ENCODE results near the gene LINGO4.

Gene LINGO4

DNA sequence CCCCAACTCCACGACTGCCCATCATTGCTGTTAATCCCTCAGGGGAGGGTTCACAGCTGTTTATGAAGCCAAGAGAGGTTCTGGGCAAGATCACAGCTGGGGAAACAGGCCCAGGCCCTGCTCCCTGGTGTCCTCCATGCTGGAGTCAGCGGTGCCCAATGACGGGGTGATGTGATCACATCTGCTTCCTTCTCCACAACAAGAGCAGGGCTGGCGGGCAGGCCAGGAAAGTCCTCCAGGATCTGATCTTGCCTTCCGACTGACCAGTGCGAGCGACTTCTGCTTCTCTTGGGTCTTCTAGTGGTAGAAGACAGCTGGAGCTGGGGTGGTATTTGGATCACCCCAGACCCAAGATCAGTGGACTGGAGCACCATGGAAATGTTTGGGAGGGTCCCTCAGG, 951 bp upstream of the LINGO4 start:
- no peak for TF ChIP-seq ZFX (IDR thresholded peaks at IDR 0.05)
- TF ChIP-seq, protein P1, sequence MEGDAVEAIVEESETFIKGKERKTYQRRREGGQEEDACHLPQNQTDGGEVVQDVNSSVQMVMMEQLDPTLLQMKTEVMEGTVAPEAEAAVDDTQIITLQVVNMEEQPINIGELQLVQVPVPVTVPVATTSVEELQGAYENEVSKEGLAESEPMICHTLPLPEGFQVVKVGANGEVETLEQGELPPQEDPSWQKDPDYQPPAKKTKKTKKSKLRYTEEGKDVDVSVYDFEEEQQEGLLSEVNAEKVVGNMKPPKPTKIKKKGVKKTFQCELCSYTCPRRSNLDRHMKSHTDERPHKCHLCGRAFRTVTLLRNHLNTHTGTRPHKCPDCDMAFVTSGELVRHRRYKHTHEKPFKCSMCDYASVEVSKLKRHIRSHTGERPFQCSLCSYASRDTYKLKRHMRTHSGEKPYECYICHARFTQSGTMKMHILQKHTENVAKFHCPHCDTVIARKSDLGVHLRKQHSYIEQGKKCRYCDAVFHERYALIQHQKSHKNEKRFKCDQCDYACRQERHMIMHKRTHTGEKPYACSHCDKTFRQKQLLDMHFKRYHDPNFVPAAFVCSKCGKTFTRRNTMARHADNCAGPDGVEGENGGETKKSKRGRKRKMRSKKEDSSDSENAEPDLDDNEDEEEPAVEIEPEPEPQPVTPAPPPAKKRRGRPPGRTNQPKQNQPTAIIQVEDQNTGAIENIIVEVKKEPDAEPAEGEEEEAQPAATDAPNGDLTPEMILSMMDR (conservative IDR thresholded peaks at IDR 0.05) = no peak
- no peak overlapping the region for H3K27ac ChIP-seq

DNA sequence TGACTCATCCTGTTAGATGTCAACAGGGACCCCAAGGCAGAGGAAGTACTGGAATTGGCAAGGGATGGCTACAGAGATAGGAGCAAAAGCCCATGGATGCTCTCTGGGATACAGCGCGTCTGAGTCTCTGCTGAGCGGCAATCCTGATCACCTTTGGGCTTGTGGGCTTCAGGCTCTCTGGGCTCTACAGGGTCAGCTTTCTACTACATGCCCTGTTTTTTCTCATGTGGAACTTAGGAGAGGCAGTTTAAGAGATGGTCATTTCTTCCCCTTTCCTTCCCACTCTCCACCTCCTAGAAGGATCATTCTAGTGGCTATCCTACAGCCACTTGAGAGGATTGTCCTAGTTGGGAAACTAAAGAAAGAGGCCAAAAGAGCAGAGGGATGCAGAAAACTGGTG, 1.3 kb downstream of the LINGO4 start:
- H3K27ac ChIP-seq = no peak overlapping the region
- TF ChIP-seq, protein P1 (conservative IDR thresholded peaks at IDR 0.05) = no peak
- no peak for TF ChIP-seq ZFX (IDR thresholded peaks at IDR 0.05)

DNA sequence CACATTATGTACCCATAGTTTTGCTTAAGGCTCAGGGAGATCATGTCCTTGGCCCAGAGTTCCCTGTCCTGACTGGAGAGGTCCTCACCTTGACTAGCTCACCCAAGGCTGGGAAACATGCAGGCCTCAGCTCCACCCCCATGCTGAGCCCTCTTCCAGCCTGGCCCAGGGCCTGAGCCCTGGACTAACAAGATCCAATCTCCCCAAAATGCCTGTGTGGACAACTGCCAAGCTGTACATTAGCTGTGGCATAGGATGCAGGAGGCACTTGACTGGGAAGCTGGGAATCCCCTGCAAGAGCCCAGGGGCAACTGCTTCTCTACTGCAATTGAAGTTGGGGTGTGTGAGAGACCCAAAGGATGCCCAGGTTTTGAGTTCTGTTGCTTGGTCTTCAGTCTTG, 2.1 kb downstream of the LINGO4 start:
- no peak overlapping the region for H3K27ac ChIP-seq

DNA sequence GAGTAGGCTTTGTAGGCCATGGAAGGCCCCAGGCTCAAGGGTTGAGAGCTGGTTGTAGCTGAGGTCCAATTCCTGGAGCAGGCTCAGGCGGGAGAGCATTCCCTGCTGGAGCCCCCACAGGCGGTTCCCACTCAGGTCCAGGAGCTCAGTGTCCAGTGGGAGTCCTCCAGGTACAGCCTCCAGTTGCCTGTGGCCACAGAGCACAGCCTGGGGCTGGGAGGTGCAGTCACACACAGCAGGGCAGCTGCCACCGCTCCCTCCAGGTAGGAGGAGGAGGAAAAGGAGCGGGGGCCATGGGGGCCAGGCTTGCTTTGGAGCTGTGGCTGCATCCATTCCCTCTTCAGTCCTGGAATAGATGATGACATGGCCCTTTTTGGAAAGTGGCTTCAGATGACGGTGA, 2.8 kb downstream of the LINGO4 start:
- no peak overlapping the region for H3K27ac ChIP-seq
- no peak for TF ChIP-seq ZFX (IDR thresholded peaks at IDR 0.05)
- TF ChIP-seq, protein P1 (conservative IDR thresholded peaks at IDR 0.05) = no peak

More for the DNA sequence above, 2.1 kb downstream of the LINGO4 start:
- TF ChIP-seq ZFX (IDR thresholded peaks at IDR 0.05) = no peak
- TF ChIP-seq, protein P1 (conservative IDR thresholded peaks at IDR 0.05) = no peak

DNA sequence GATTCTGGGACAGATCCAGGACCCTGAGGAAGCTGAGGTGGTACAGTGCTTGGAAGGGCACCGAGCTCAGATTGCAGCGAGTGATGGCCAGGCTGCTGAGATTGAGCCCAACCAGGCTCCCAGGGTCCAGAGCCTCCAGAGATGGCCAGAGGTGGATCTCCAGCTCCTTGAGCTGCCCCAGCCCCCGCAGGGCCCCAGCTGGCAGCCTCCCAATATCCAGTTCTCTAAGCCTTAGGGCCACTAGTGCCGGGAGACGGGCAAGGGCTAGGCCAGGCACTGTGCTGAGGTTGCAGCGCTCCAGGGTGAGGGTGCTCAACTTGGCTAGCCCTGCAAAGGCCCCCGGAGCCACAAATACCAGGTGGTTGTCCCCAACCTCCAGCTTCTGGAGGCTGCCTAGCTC, 3.4 kb downstream of the LINGO4 start:
- no peak for TF ChIP-seq ZFX (IDR thresholded peaks at IDR 0.05)
- TF ChIP-seq, protein P1 (conservative IDR thresholded peaks at IDR 0.05) = no peak
- H3K27ac ChIP-seq = no peak overlapping the region

DNA sequence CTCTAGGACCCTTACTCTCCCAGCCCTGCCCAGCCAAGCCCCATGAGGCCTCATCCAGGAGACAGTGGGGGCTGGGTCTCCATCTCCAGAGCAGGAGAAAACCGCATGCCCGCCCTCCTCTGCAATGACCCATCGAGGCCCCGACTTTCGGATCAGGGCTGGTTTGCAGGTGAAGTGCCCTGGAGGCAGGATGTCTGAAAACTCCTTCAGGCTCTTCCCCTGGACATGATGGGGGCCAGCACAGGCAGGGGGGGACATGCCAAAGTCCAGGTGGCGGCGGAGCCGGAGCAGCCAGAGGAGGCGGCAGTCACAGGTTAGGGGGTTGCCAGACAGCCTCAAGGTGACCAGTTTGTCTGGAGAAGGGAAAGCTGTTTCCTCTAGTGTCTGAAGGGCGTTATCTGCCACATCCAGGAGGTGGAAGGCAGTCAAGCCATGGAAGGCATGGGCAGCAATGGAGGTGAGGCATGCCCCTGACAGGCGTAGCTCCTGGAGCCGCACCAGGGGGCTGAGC, 3.9 kb downstream of the LINGO4 start:
- H3K27ac ChIP-seq = no peak overlapping the region
- TF ChIP-seq, protein P1 (conservative IDR thresholded peaks at IDR 0.05) = no peak
- TF ChIP-seq ZFX (IDR thresholded peaks at IDR 0.05) = no peak

DNA sequence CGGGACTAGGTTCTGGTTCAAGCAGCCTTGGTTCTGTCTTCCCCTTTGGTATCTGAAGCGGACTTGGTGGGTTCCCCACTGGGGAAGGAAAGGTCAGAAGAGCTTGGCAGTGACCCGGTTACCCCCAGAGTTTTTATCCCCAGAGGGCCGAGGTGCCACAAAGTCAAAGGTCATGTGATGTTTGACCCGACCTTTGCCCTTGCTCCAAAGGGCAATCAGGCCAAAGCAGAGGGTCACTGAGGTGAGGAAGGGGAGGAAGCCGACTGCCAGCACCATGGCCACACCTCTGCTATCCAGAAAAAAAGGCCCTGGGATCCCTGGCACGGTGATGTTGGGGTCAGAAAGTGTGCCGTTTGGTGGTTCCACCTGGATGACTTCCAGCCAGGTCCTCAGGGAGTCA, 4.4 kb downstream of the LINGO4 start:
- no peak overlapping the region for H3K27ac ChIP-seq
- TF ChIP-seq, protein P1 (conservative IDR thresholded peaks at IDR 0.05) = no peak
- TF ChIP-seq ZFX (IDR thresholded peaks at IDR 0.05) = no peak
